ENCODE measurements around the gene YBX3. TPM values are rescaled to one million over a fixed set of nuclear protein-coding genes. Genes with fewer than 3 reads are reported as not detected.
"Not testable (repeated sequence)": the region's sequence is repeated elsewhere in the genome, so short reads cannot be mapped to it uniquely, and the experiment has no call there.

Gene YBX3
- total RNA-seq, 4 donors from 2014 or later, result 3,451 to 6,393 (median 4,786) TPM

DNA sequence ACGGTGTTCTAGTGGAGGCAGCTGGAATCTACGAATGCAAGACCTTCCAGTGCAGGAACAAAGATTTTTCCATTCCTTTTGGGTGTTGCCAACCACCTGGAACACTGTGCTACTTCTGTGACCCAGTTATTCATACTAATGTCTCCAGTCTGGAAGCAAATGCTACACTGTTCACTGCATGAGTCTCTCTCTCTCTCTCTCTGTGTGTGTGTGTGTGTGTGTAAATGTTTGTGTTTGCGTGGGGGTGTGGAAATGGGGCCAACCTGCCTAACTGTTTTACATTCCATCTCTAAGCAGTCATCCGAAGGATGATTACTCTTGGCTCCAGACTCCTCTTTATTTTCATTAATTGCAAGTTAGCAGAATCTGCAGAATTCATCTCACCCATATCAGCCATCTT lies 29.9 kb upstream of the YBX3 start:
- Histone ChIP-seq H3K27me3 (peaks cover 0 to 10% (median 0%) of the 10 kb centered on the region in 3 donors), H3K4me3 (no peak overlapping the region), H3K9me3 (peaks cover 0 to 10% (median 0%) of the 10 kb centered on the region in 3 donors), H3K36me3 (no peaks in the 10 kb centered on the region), H3K4me1 (peaks cover 0 to 5% of the 10 kb centered on the region in 2 donors), H3K27ac (no peak overlapping the region)
- ATAC-seq (no peak), DNase-seq (no peak)
- TF ChIP-seq, protein P1, sequence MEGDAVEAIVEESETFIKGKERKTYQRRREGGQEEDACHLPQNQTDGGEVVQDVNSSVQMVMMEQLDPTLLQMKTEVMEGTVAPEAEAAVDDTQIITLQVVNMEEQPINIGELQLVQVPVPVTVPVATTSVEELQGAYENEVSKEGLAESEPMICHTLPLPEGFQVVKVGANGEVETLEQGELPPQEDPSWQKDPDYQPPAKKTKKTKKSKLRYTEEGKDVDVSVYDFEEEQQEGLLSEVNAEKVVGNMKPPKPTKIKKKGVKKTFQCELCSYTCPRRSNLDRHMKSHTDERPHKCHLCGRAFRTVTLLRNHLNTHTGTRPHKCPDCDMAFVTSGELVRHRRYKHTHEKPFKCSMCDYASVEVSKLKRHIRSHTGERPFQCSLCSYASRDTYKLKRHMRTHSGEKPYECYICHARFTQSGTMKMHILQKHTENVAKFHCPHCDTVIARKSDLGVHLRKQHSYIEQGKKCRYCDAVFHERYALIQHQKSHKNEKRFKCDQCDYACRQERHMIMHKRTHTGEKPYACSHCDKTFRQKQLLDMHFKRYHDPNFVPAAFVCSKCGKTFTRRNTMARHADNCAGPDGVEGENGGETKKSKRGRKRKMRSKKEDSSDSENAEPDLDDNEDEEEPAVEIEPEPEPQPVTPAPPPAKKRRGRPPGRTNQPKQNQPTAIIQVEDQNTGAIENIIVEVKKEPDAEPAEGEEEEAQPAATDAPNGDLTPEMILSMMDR (IDR thresholded peaks at IDR 0.05 in 4 of 5, conservative IDR thresholded peaks at IDR 0.05 in 1 of 5), result no peak
- no peak for TF ChIP-seq POLR2A (IDR thresholded peaks at IDR 0.05)
- in situ Hi-C loops (cut with MboI; ENCODE audit: low sequenced_read_pairs in 4 of 4) (loop anchor here (5.0 to 10.0 kb wide), 4 partner anchors 68 to 518 kb away; partner anchors contain the start of gene MAGOHB (in 3 of the 4)), intact Hi-C loops (cut with DNase I; ENCODE audit: low total_unique reads) (loop anchor here (5.0 kb wide), 1 partner anchor 66 kb away; no protein-coding TSS in a partner anchor)

DNA sequence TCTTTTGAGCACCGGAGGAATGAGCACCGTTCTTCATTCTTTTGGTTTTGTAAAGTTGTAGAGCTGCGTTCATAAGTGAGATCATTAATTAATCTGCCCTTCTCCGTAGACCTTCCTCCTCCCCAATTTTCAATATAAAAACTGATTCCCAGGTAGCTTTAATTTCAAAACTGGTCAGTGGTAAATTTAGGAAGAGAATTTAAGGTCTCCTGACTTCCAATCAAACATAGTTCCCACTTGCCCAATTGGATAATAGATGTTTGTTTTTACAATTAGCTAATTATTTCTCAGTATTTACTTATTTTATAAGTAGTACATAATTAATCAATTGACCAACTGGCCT lies 27.2 kb upstream of the YBX3 start:
- ATAC-seq (no peak), DNase-seq (no peak)
- Histone ChIP-seq H3K9me3 (no peaks in the 10 kb centered on the region), H3K4me1 (peaks cover 0 to 5% of the 10 kb centered on the region in 2 donors), H3K27me3 (no peaks in the 10 kb centered on the region), H3K36me3 (no peaks in the 10 kb centered on the region), H3K4me3 (peak overlapping the region in 3 of 4 donors; percentile 42 to 51 (median 50)), H3K27ac (peak overlapping the region in 2 of 4 donors; percentile 50 to 72)
- in situ Hi-C loops (cut with MboI; ENCODE audit: low sequenced_read_pairs in 4 of 4), result loop anchor here (5.0 to 10.0 kb wide), 4 partner anchors 66 to 516 kb away; partner anchors contain the start of gene MAGOHB (in 3 of the 4)
- intact Hi-C loops (cut with DNase I; ENCODE audit: low total_unique reads), result loop anchor here (1.0 to 5.0 kb wide), 4 partner anchors 27 to 137 kb away; partner anchors contain the start of genes MAGOHB, STYK1 and YBX3
- no peak for TF ChIP-seq POLR2A (IDR thresholded peaks at IDR 0.05)
- TF ChIP-seq, protein P1 (IDR thresholded peaks at IDR 0.05 in 4 of 5, conservative IDR thresholded peaks at IDR 0.05 in 1 of 5), result peak in 1 of 5 experiments; percentile 26

DNA sequence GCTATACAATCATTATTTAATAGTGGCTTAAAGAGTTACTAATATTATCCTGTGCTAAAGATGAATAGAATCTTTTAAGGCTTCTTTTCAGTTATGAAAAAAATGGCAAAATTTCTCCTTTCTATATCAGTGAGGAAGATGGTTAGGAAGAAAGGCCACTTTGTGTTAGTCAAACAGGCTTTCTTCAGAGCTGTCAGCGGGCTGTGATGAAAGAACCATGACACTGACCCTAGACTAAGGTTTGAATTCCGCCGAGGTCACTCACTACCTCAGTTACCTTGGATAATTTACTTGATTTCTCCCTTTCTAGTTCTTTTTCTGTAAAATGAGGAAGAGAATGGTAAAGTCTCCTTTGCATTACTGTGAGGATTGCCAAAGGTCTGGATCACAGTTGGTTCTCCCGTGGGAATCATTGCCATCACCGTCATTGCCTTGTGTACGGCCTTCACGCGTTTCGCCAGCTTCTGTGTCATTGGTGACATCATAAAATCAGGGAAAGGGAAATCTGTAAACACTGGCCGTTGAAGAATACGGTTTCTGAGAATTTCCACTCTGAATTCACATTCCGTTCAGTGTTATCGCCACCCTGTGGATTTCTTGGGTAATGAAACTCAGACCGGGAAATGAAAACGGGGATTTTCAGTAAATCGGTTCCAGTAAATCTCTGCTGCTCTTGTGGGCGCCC lies 26.7 kb upstream of the YBX3 start:
- in situ Hi-C loops (cut with MboI; ENCODE audit: low sequenced_read_pairs in 4 of 4), result loop anchor here (5.0 to 10.0 kb wide), 4 partner anchors 65 to 515 kb away; partner anchors contain the start of gene MAGOHB (in 3 of the 4)
- peak; percentile 93 to 97 for ATAC-seq
- peaks cover 0 to 5% of the 10 kb centered on the region in 2 donors for H3K4me1 ChIP-seq
- TF ChIP-seq, protein P1 (IDR thresholded peaks at IDR 0.05 in 4 of 5, conservative IDR thresholded peaks at IDR 0.05 in 1 of 5), result peak; percentile 86 to 93 (median 89)
- peak in 1 of 2 donors; percentile 13 for TF ChIP-seq POLR2A (IDR thresholded peaks at IDR 0.05)
- peak; percentile 45 to 66 for DNase-seq
- no peaks in the 10 kb centered on the region for H3K9me3 ChIP-seq
- peak overlapping the region; percentile 50 to 72 (median 62) for H3K27ac ChIP-seq
- H3K27me3 ChIP-seq, result no peaks in the 10 kb centered on the region
- intact Hi-C loops (cut with DNase I; ENCODE audit: low total_unique reads), result loop anchor here (1.0 to 5.0 kb wide), 5 partner anchors 27 to 513 kb away; partner anchors contain the start of genes MAGOHB, STYK1 and YBX3
- H3K4me3 ChIP-seq, result peak overlapping the region; percentile 42 to 51 (median 48)
- H3K36me3 ChIP-seq, result no peaks in the 10 kb centered on the region

DNA sequence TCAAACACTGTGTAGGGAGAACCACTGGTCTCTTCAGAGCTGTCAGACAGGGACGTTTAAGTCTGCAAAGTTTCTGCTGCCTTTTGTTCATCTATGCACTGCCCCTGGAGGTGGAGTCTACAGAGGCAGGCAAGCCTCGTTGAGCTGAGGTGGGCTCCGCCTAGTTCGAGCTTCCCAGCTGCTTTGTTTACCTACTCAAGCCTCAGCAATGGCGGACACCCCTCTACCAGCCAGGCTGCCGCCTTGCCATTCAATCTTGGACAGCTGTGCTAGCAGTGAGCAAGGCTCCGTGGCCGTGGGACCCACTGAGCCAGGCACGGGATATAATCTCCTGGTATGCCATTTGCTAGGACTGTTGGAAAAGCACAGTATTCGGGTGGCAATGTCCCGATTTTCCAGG lies 24.6 kb upstream of the YBX3 start:
- peaks cover 0 to 5% of the 10 kb centered on the region in 2 donors for H3K4me1 ChIP-seq
- H3K27ac ChIP-seq, result no peak overlapping the region
- in situ Hi-C loops (cut with MboI; ENCODE audit: low sequenced_read_pairs in 4 of 4), result loop anchor here in 1 of 4 donors (10.0 kb wide), 1 partner anchor 513 kb away; no protein-coding TSS in a partner anchor
- TF ChIP-seq POLR2A (IDR thresholded peaks at IDR 0.05), result no peak
- TF ChIP-seq, protein P1 (IDR thresholded peaks at IDR 0.05 in 4 of 5, conservative IDR thresholded peaks at IDR 0.05 in 1 of 5), result no peak
- no peaks in the 10 kb centered on the region for H3K36me3 ChIP-seq
- intact Hi-C loops (cut with DNase I; ENCODE audit: low total_unique reads), result loop anchor here (5.0 kb wide), 1 partner anchor 510 kb away; no protein-coding TSS in a partner anchor
- H3K9me3 ChIP-seq, result no peaks in the 10 kb centered on the region
- ATAC-seq (no peak), DNase-seq (no peak)
- no peaks in the 10 kb centered on the region for H3K27me3 ChIP-seq
- H3K4me3 ChIP-seq, result no peak overlapping the region

DNA sequence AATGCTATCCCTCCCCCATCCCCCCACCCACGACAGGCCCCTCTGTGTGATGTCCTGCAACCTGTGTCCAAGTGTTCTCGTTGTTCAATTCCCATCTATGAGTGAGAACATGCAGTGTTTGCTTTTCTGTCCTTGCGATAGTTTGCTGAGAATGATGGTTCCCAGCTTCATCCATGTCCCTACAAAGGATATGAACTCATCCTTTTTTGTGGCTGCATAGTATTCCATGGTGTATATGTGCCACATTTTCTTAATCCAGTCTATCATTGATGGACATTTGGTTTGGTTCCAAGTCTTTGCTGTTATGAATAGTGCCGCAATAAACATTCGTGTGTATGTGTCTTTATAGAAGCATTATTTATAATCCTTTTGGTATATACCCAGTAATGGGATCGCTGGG lies 20.3 kb upstream of the YBX3 start:
- H3K9me3 ChIP-seq; H3K4me3 ChIP-seq; H3K27ac ChIP-seq; H3K4me1 ChIP-seq; DNase-seq; H3K27me3 ChIP-seq; intact Hi-C loops (cut with DNase I; ENCODE audit: low total_unique reads); H3K36me3 ChIP-seq; ATAC-seq: not testable (repeated sequence)
- in situ Hi-C loops (cut with MboI; ENCODE audit: low sequenced_read_pairs in 4 of 4), result loop anchor here in 1 of 4 donors (10.0 kb wide), 1 partner anchor 509 kb away; no protein-coding TSS in a partner anchor

Measured in gastrocnemius medialis (tissue), 4 donors.